Measurements from ENCODE around the gene PLB1.
"Not testable (repeated sequence)": the region's sequence is repeated elsewhere in the genome, so short reads cannot be mapped to it uniquely, and the experiment has no call there.

Gene PLB1

DNA sequence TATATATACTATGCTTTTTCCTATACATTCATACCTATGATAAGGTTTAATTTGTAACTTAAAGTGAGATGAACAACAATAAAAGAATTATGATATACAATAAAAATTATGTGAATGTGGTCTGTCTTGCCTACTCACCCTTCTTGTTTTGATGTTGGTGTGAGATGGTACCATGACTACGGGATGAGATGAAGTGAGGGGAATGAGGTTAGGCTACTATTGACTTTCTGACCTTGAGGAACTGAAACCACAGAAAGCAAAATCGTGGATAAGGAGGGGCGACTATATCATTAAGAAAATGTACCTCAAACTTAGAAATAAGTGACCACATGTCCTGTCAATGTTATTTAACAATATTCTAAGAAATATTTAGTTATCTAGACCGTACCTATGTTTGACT is 151.8 kb downstream of the PLB1 start:
- DNase-seq (ENCODE audit: low read depth): no peak

DNA sequence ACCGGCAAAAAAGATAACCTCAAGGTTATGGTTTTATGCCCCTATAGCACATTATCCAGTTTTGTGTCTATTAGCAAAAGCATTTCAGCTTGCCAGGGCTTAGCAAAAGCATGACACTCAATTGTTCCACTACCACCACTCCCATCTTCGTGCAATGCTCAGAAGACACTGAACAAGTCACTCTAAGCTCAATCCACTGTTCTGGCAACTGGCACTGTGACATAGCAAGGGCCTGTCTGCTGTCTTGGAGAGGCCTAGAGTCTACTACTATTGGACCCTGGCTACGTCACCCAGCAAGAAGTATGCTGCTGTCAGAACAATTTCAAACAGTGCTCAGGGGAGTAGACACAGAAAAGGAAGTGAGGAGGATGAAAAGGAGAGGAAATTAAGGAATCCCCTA is 152.3 kb downstream of the PLB1 start:
- DNase-seq (ENCODE audit: low read depth): no peak

DNA sequence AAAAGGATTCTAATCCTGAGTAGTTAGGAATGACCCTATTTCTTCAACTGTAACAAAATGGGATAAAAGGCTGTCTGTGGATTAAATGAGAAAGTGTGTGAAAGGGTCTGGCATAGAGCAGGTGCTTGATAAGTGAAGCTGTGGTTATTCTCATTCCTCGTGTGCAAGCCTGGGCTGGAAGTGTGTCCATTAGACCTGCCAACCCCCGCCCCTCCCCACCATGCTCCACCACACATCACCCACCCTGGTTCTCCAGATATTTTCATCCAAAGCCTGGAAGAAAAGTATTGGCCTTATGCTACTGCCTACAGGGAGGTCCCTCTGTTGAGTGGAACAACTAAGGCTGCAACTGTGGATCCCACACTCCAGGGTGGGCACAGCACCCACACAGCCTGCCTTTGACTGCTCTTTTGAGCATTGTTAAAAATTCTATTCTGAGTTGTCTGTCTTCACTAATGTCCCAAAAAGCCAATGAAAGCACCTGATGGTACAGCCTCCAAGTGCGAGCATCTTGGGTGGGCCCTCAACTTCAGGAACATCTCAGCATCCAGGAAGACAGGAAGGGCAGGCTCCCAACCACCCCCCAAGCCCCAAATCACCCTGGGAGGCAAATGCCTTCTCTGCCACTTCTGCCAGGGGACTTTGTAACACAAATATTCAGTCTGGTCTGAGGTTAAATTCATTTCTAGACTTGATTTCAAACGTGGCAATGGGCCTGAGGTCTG is 153.0 kb downstream of the PLB1 start:
- no peak for DNase-seq (ENCODE audit: low read depth)

DNA sequence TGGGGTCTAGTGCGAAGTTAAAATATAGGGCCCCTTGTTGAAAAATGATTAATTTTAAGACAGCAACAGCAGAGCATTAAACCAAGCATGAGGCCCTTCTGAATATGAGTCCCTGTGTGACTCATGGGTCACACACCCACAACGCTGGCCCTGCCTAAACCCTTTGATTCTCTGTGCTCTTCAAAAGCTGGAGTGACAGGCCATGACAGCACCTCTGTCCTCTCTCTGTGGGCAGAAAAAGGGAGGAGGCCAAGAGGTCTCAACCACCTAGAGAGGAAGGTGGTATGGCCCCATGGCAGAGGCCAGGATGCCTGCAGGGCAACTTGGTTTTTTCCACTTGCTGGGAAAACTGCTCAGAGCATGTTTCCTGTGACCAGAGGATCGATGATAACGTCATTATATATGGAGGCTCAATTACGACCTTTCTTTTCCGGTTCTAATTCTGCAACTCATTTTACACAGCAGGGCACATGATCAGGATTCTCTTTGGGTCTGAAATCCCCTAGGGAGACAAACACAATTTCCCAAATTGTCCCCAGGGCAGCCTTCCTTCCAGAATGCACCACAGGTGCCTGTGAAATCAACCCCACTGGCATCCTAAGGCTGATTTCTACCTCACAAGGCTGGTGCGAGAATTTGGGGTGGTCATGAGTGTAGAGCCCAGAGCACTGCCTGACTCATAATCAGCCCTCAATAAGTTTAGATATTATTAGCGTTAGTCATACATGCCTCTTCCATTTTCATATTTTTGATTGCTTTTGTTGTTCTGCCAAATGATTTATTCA is 153.8 kb downstream of the PLB1 start:
- DNase-seq (ENCODE audit: low read depth): peak; percentile 68

DNA sequence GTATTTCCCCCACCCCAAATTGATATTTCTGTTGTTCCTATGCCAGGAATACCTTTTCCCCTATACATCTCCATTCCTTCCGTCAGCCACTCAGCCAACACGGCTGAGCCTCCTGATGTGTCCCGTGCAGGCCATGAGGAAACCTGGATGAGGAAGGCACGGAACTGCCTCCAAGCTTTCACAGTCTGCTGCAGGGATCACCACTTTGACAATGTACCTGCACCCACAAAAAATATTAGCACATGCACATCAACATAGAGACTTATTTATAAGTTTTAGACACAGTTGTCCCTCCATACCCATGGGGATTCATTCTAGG is 154.4 kb downstream of the PLB1 start:
- DNase-seq (ENCODE audit: low read depth): no peak

DNA sequence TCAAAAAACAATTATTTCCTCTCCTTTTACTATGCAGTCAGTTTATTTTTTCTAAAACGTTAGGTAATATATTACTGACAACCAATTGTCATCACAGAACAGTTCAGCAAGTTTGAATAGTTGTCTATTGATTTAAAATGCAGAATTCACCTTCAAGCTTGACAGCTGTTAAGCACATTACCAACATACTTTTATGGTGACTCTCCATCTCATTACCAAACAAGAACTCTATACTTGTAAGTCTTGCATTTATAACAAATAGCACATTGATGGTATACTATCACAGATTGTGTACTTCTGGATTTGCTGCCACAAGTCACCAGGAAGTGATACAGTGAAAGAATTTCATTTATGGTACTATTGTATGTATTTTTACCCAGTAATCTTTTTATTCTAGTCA is 156.4 kb downstream of the PLB1 start:
- peak; percentile 75 for DNase-seq (ENCODE audit: low read depth)

DNA sequence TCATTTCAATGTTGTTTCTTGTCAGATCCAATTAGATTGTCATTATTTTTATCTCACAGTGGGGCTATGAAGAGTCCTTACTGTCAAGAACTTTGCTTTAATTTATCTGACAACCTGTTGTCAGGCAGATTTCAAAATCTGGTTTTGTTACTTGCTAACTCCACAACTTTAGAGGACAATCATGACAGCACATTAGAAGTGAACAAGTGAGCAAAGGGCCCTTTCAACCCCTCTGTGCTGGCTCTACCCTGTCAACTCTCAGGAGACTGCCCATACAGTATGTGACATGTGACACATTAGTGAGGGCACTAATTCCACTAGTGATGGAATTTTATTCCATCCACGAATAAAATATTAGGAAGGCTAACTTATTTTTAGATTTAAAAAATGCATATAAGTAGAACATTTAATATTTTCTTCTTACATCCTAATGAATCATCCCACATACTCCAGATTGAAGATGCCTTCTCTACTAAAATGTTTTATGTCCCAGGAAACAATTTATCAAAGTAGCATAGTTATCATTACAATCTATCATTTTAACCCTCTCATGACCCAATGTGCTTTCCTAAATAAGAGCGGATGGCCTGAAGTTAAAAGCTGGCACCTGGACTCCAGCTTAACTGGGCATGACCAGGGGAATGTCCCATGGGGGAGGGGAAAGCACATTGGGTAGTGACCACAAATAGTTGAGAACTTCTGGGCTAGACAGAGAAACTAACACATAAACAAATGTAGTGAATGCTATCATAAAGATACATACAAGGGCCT is 158.2 kb downstream of the PLB1 start:
- DNase-seq (ENCODE audit: low read depth): peak; percentile 28

DNA sequence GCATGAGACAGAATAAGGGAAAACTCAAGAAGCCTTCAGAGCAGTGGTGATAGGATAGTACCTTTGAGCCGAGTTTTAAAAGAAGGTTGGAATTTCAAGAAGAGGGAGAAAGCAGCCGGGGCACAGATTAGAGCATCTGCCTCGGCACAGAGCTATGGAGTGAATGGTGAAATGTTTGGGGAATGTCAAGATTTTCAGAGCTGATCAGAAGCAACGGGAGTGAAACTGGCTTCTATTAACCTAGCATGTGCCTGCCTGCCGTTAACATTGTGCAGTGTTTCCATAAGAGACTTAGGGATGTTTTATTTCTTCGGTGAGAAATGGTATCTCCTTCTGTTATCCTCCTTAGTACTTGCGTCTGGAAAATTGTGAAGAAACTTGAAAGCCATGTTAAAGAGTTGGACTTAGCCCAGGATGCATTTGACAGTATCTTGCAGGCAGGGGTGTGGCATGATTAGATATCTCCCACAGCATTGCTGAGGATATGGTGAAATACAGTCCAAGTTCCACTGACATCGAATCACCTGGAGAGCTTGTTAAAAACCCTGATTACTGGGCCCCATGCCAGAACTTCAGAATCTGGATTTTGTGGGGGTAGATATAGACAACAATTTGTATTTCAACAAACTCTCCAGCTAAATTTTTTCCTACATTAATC is 158.9 kb downstream of the PLB1 start:
- peak; percentile 43 for DNase-seq (ENCODE audit: low read depth)

DNA sequence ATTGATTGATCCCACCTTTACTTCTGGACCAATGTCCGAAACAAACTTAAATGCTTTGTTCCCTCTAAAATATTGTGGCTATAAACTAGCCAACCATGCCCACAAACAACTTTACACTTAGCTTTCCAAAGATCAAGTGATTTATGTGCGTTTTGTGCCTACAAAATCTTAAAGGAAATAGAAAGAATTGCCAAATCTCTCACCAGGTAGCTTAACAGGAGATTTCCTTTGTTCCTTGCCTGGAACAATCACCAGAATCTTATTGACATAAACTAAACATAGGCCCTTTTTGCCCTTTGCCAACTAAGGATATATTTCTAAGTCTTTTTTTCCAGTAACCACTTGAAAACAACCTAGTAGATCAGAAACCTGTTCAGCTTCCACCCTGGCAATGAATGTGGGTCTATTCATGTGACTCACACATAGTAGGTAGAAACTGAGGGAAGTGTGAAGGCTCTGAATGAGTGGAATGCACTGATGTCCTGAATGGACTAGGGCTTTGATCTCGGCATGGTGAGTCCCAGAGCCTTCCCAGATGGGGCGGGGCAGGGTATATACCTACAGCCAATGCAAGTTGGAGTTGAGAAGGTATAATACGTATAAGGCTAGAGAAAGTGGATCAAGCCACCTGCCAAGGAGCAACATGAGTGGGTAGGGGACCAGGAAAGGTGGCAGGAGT is 161.2 kb downstream of the PLB1 start:
- DNase-seq (ENCODE audit: low read depth): no peak

DNA sequence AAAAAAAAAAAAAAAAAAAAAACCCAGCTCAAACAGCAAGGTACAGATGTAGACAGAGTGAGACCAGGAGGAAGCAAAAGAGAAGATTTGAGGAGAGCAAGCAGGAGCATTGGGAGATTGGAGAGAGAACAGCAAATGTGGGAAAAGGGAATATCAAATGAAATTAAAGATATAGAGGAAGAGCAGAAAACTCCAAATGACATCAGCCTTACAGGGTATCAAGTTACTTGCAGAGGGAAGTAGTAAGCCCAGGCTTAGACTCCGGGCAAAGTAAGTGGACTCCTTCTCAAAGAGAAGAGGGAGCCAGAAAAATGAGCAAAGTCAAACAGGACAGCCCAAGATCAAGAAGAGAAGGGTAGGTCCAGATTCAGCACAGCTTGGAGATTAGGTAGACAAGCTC is 162.5 kb downstream of the PLB1 start:
- DNase-seq (ENCODE audit: low read depth): peak; percentile 91

DNA sequence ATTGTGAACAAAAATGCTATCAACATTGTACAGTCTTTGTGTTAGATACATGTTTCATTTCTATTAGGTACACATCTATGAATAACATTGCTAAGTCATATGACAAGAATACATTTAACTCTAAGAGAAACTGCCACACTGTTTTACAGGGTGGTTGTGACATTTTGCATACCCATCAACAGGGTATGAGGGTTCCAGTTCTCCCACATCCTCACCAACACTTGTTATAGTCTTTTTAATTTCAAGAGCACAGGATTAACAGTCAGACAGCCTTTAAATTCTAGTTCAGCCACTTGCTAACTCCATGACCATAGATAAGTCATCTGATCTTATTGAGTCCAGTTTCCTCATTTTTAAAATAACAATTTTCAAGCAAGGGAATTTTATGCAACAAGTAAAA is 163.3 kb downstream of the PLB1 start:
- no peak for DNase-seq (ENCODE audit: low read depth)

DNA sequence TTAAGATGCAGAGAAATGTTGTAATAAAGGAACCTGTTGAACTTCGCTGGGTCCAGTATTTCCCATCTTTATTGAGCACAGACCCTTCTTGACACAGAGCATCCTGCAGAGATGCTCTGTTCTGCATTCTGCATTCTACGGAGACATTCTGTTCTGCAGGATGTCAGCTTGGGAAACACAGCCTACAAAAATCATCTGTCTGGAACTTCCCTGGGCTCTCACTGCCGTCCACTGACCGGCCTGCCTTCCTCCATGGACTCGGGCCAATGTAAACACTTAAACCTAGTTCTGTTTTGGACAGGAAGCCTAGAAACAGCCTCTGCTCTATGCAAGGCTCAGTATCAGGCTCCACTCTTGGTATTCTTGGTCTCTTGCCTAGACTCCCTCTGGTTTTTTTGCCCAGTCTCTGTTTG is 165.7 kb downstream of the PLB1 start:
- peak; percentile 94 for DNase-seq (ENCODE audit: low read depth)

DNA sequence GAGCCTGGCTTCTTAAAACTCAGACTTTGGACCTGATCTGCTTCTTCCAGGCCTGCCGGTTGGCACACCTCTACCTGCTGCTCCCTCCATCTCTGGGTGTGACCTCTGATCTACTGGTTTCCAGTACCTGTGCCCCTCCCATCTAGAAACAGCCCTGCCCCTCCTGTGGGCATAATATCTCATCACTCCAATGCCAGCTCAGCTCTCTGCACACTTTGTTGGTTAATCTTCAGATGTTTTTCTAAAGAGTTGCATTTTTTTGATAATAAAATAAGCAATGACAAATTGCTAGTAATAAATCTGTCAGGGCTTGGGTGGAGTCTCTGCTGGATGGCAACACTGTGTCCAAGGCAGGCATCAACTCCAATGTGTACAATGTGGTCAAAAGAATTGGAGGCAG is 166.2 kb downstream of the PLB1 start:
- DNase-seq (ENCODE audit: low read depth): no peak

DNA sequence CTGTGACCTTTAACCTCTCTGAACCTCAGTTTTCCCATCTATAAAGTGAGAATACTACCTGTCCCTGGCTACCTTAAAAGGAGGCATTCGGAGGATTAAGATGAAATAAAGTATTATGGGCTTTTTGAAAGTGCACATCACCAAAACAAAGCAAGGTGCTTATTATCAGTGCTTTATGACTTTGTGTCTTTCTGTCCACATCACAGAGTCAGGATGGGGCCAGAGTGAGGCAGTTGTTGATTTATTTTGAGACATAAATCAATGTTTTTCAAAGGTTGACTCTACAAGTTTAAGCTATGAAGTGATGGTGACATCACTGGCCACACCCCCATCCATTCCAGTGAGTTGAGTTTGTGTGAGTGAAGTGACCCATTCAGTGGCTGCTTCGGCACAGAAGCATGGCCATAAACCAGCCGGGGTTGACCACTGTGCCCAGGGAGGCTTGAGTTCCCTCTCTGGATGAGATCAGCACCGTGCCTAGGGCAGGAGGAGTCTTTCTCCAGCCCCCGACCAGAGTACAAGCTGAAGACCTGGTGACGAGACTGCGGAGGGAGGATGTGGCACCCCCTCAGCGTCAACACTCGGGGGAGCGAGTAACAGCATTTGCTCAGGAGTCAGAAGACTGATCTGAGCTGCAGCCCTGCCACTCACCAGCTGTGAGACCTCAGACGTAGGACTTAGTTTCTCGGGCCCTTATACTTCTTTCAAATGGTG is 166.8 kb downstream of the PLB1 start:
- DNase-seq (ENCODE audit: low read depth): peak; percentile 83

DNA sequence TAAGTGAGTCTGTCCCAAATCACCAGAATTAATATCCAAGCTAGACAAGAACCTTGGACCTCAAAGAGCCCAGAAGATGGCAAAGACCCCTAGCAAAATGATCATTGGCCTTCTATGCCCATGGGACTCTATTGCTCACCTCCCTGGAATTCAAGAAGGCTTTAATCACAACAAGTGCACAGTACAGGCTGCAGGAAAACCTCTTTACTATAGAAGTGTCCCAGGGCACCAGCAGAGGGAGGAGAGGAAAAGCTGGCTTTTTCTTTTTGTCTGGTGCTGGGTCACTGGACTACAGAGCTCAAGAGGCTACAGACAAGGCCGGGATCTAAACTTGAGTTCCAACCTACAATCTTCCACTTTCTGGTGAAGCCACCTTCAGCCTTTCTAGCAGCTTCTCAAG is 167.5 kb downstream of the PLB1 start:
- DNase-seq (ENCODE audit: low read depth): peak; percentile 70

DNA sequence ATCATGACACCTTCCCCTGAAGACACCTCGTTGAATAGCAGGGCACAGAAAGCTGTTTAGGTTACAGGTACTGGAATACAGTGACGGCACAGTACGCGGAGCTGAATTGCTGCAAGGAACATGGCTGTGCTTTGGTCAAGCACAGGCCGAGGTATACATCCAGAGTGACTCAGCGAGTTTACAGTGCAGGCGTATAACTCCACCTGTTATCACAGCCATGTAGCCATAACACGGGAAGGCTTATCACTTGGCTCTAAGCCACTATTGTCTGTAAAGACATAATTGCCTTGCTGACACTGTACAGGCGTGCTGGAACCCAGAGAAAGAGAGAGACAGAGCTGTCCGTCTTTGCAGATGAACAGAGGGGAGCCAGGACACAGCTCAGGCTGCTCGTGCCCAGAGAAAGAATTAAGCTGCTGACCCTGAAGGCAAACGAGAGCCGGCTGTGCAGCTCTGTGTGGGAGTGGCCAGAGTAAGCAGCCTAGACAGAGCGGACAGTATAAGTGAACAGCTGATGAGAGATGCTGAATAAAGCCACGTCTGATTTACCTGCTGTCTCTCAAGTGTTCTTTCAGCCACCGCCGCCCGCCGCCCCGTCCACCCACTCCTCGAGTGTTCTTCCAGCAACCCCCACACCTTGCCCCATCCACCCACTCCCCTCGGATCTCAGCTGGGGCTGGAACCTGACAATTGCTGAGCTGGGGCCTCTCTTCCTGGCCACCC is 168.4 kb downstream of the PLB1 start:
- DNase-seq (ENCODE audit: low read depth): peak; percentile 57

DNA sequence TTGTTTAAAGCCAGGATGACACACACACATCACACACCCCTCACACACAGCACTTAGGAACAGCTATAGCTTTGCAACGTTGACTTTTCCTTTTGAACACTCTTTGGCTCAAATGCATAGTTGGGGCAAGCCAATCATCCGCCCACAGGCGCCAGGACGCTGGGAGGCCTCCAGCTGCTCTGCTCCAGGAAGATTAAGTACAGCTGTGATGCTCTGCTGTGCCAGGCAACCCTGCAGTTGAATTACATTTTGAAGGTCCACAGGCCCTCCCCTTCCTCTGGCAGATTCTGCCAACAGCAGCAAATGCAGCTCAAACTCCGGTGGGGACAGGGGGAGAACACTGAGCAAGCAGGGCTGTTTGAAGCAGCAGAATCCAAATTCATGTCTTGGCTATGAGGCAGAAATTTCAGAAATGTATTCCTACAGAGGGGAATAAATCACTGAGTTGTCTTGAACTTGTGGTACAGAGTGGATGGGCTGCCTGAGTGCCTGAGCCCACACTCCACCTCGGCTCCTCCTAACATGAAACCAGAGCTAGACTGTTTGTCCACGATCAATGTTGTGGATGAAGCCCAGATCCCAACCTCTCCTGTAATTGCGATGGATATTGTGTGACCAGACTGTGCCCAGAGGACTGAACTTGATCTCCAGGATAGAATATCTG is 169.3 kb downstream of the PLB1 start:
- peak; percentile 74 for DNase-seq (ENCODE audit: low read depth)

DNA sequence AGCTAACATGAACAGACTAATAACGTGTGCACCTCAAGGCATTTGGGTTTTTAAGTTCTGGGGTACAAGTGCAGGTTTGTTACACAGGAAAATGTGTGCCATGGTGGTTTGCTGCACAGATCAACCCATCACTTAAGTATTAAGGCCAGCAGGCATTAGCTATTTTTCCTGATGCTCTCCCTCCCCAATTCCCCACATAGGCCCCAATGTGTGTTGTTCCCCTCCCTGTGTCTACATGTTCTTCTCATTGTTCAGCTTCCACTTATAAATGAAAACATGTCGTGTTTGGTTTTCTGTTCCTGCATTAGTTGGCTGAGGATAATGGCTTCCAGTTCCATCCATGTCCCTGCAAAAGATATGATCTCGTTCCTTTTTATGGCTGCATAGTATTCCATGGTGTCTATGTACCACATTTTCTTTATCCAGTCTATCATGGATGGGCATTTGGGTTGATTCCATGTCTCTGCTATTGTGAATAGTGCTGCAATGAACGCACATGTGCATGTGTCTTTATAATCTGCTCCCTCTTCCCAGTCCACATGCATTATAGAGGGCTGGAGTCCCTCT is 170.0 kb downstream of the PLB1 start:
- not testable (repeated sequence) for DNase-seq (ENCODE audit: low read depth)

DNA sequence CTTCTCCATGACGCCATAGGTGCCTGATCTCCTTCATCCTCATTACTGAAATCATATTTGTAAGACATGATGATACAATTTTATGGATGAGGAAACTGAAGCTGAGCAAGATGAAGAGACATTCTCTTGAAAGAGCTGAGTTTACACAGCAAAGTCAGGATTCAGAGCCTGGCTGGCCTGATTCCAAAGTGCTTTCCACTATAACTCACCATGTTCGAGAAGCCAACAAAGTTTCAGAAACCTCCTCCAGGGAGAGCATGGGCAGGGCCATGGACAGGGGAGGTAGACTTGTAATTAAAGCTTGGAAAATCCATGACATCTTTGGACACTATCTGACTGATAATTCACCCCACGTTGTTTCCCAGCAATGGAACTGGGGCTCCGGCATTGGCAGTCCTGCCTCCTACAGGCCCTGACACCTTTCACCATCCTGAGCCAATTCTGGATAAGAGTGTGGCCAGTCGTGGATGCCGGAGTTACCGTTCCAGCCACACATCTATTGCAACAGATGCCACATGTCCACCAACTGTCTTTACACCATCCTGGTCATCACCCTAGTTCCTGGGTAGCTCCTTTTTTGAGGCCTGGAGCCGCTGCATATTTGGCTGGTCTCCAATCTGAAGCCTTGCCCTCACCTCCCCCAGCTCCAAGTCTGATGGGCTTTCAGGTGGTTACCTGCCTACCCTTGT is 170.8 kb downstream of the PLB1 start:
- DNase-seq (ENCODE audit: low read depth): peak; percentile 42

All from iris pigment epithelial cell (primary cell).